Measurements from ENCODE around the gene ZDHHC14. TPM values are rescaled to one million over a fixed set of nuclear protein-coding genes. Genes with fewer than 3 reads are reported as not detected.

Gene ZDHHC14
- total and polyA plus RNA-seq, 12 donors, result 7.7 to 31.2 (median 15.2) TPM

DNA sequence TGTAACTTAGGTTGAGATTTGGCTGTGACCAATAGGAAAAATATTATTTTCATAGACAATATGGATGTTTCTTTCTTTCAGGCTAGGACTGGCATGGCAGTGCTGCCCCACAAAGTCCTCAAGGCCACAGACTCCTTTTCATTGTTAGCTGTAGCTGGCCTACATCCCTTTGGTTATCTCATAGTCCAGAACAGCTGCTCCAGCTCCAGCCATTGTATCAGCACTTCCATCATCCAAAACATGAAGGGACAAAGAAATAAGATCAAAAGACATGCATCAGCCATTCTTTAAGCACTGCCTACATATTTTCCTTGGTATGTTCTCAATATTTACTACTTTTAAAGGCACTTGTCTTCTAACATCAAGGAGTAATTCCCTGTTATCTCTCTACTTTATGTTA is 73.0 kb downstream of the ZDHHC14 start:
- intact Hi-C loops (cut with DNase I), result no loop called here
- TF ChIP-seq, protein P1, sequence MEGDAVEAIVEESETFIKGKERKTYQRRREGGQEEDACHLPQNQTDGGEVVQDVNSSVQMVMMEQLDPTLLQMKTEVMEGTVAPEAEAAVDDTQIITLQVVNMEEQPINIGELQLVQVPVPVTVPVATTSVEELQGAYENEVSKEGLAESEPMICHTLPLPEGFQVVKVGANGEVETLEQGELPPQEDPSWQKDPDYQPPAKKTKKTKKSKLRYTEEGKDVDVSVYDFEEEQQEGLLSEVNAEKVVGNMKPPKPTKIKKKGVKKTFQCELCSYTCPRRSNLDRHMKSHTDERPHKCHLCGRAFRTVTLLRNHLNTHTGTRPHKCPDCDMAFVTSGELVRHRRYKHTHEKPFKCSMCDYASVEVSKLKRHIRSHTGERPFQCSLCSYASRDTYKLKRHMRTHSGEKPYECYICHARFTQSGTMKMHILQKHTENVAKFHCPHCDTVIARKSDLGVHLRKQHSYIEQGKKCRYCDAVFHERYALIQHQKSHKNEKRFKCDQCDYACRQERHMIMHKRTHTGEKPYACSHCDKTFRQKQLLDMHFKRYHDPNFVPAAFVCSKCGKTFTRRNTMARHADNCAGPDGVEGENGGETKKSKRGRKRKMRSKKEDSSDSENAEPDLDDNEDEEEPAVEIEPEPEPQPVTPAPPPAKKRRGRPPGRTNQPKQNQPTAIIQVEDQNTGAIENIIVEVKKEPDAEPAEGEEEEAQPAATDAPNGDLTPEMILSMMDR (IDR thresholded peaks at IDR 0.05), result no peak

DNA sequence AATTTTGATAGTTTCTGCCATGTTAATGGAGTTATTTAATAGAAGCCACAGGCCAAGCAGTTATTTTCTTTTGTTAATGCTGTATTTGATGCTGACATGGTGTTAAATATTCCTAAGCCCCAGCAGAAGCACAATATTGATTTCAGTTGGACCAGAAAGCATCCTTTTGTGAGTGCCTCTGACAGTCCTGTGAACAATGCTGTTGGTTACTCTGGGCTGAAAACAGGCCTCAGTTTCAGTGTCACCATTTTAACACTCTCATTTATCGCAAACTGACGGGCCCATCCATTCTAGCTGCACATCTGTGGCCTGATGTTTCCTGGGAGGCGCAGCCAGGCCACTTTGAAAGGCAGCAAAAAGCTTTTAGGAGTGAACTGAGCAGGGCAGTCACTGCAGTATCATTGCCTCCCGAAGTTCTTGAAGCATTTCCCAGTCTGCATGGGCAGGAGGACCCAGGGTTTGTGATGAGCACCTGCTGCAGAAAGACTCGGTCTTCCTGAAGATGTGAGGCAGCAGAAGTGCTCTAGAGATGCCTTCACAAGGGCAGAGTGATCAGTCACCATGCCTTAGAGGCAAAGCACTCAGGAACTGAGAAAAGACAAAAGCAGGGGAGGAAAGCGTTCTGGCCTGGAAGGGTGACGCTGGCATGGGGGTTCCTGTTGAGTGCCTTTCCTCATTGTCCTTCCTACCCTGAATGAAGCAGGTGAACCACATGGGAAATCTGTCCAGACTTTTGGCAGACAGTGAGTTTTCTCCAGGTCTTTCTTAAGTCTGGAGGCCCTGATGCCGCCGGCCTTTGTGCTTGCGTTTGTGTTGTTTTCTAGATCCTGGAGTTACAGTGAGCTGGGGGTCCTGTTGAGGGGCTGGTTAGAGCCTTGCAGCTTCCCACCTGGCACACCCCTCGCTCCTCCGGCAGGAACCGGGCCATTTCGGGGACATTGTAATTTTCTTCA is 74.0 kb downstream of the ZDHHC14 start:
- no peak for DNase-seq
- 71 to 76% methylated on average over 14 of the region's 14 CpGs for WGBS, 2 donors

More for the DNA sequence above, 73.0 kb downstream of the ZDHHC14 start:
- no peak for DNase-seq
- Histone ChIP-seq H3K9me3 (peaks cover 0 to 5% (median 0%) of the 10 kb centered on the region in 11 donors), H3K4me1 (peaks cover 0 to 20% (median 12%) of the 10 kb centered on the region in 9 donors), H3K36me3 (no peaks in the 10 kb centered on the region), H3K27ac (no peak overlapping the region), H3K27me3 (no peaks in the 10 kb centered on the region), H3K4me3 (no peak overlapping the region)
- ATAC-seq, result no peak

DNA sequence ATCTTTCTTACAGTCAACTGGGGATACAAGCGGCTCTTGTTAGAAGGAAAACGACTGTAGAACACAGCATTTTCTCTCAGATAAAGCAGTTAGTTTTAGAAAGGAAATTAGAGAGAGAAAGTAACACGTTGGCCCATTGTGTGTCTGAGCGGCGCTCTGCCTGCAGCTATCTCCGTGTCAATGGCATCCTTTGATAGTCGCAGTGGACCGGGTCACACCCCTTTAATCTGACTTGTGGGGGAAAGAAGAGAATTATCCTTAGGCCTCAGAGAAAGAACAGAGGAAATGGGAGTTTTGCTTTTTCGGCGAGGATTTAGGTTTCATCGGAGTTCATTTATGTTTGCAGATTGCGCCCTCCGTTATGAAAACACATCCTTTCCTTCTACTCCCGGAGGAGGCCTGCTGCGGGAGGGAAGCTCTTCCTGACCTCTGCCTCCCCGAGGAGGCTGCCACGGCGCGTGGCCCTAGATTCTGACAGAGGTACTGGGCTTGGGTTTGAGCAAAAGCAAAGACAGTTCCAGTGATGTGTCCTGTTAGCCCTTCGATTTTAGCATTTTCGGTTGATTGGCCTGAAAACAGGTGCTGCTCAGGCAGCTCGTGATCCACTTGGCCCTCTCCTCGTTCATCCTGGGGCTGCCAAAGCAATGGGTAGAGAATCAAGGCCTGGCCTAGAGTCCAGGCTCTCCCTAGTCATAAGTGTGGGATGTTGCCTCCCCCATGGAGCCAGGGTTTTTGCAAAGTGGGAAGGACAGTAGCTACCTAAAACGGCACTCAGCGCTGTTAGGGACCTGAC is 74.9 kb downstream of the ZDHHC14 start:
- Histone ChIP-seq H3K27ac (peak overlapping the region in 5 of 10 donors; percentile 19 to 49 (median 25)), H3K36me3 (no peaks in the 10 kb centered on the region), H3K4me1 (peaks cover 0 to 29% (median 20%) of the 10 kb centered on the region in 9 donors), H3K9me3 (peaks cover 0 to 5% (median 0%) of the 10 kb centered on the region in 11 donors), H3K27me3 (no peaks in the 10 kb centered on the region), H3K4me3 (peak overlapping the region in 5 of 10 donors; percentile 6 to 28 (median 20))
- DNase-seq (no peak), ATAC-seq (peak in 4 of 8 donors; percentile 31 to 55 (median 35))
- TF ChIP-seq, protein P1 (IDR thresholded peaks at IDR 0.05), result no peak
- intact Hi-C loops (cut with DNase I), result no loop called here
- 51 to 63% methylated on average over 25 of the region's 25 CpGs for WGBS, 2 donors

More for the DNA sequence above, 74.0 kb downstream of the ZDHHC14 start:
- TF ChIP-seq, protein P1 (IDR thresholded peaks at IDR 0.05), result no peak
- peak overlapping the region in 3 of 10 donors; percentile 25 to 49 (median 37) for H3K27ac ChIP-seq
- H3K4me3 ChIP-seq, result peak overlapping the region in 3 of 10 donors; percentile 16 to 28 (median 20)
- no peaks in the 10 kb centered on the region for H3K36me3 ChIP-seq
- no peaks in the 10 kb centered on the region for H3K27me3 ChIP-seq
- peak in 1 of 8 donors; percentile 20 for ATAC-seq
- H3K9me3 ChIP-seq, result peaks cover 0 to 5% (median 0%) of the 10 kb centered on the region in 11 donors
- H3K4me1 ChIP-seq, result peaks cover 0 to 20% (median 12%) of the 10 kb centered on the region in 9 donors
- intact Hi-C loops (cut with DNase I), result no loop called here

DNA sequence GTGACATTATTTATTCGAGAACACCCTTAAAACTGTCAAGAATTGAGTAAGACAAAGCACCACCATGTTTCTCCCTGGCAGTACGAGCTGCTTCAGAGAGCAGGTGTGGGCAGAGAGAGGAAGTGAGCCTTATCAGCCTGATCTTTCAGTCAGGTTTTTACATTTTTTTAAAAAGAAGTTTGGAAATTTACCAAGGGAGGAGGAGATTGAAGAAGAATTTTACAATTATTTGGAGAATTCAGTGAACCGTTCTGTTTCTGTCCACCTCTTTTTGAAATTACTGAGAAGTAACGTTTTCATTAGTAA is 75.5 kb downstream of the ZDHHC14 start:
- Histone ChIP-seq H3K4me3 (no peak overlapping the region), H3K4me1 (peaks cover 0 to 34% (median 25%) of the 10 kb centered on the region in 9 donors), H3K9me3 (peaks cover 0 to 5% (median 0%) of the 10 kb centered on the region in 11 donors), H3K36me3 (no peaks in the 10 kb centered on the region), H3K27ac (peak overlapping the region in 1 of 10 donors; percentile 37), H3K27me3 (no peaks in the 10 kb centered on the region)
- TF ChIP-seq, protein P1 (IDR thresholded peaks at IDR 0.05), result no peak
- intact Hi-C loops (cut with DNase I), result no loop called here
- whole genome bisulfite sequencing, 2 donors, result 75 to 78% methylated on average over 4 of the region's 4 CpGs
- ATAC-seq (no peak), DNase-seq (no peak)

Data from heart right ventricle (tissue), 16 donors.